T-helper 2 cell treated with Interferon-gamma antibody and Interleukin-4, amounts not matched to agents 5 μg/mL and 100 μg/mL, for 36 hours (primary cell): ENCODE measurements around the gene CALCOCO2.

Experiments used
- DNase-seq: peaks from one replicate; pipeline ENCODE4 v3.0.0; 2021; ENCODE audit warnings: low spot score
- H3K27ac Mint-ChIP-seq: one replicate; pipeline ENCODE4 v1.8.0; 2021; ENCODE audit warnings: mild to moderate bottlenecking, mixed read lengths
- H3K27me3 Mint-ChIP-seq: one replicate; pipeline ENCODE4 v1.8.0; 2021; ENCODE audit warnings: low read depth, mixed read lengths
- H3K36me3 Mint-ChIP-seq: one replicate; pipeline ENCODE4 v1.8.0; 2021; ENCODE audit warnings: low read depth, mixed read lengths
- H3K4me1 Mint-ChIP-seq: one replicate; pipeline ENCODE4 v1.8.0; 2021; ENCODE audit warnings: low read depth, mixed read lengths
- H3K4me3 Mint-ChIP-seq: one replicate; pipeline ENCODE4 v1.8.0; 2022; ENCODE audit warnings: mild to moderate bottlenecking, moderate library complexity, mixed read lengths
- H3K9me3 Mint-ChIP-seq: one replicate; pipeline ENCODE4 v1.8.0; 2021; ENCODE audit warnings: mixed read lengths

Gene CALCOCO2

GRCh38 chr17:48908047-48908843, 77.4 kb downstream of the CALCOCO2 start, which contains the start of gene UBE2Z:
TSS of gene UBE2Z (plus strand) at chr17:48908407. CDS start at chr17:48908504, 97 bp downstream.
- Mint-ChIP-seq H3K4me1 (peaks cover 39% of the 10 kb centered on the region), H3K9me3 (no peaks in the 10 kb centered on the region), H3K27me3 (no peaks in the 10 kb centered on the region), H3K4me3 (peak within 1 kb of the TSS; percentile 99), H3K27ac (peak within 1 kb of the TSS; percentile 97), H3K36me3 (peaks cover 33% of the 10 kb centered on the region)
- DNase-seq = peak; percentile 85

- peaks cover 43% of the 10 kb centered on the region for H3K4me1 Mint-ChIP-seq
- H3K4me3 Mint-ChIP-seq = peak overlapping the region; percentile 99
- peak overlapping the region; percentile 97 for H3K27ac Mint-ChIP-seq
- H3K36me3 Mint-ChIP-seq = peaks cover 38% of the 10 kb centered on the region
- no peaks in the 10 kb centered on the region for H3K27me3 Mint-ChIP-seq
- peak; percentile 70 for DNase-seq
- H3K9me3 Mint-ChIP-seq = no peaks in the 10 kb centered on the region
These were observed 78.1 kb downstream of the CALCOCO2 start for GRCh38 chr17:48908853-48909394.

GRCh38 chr17:48909783-48910182, 78.9 kb downstream of the CALCOCO2 start:
- Mint-ChIP-seq H3K9me3 (no peaks in the 10 kb centered on the region), H3K27me3 (no peaks in the 10 kb centered on the region), H3K27ac (peak overlapping the region; percentile 97), H3K4me1 (peaks cover 50% of the 10 kb centered on the region), H3K36me3 (peaks cover 46% of the 10 kb centered on the region), H3K4me3 (peak overlapping the region; percentile 99)
- no peak for DNase-seq

- Mint-ChIP-seq H3K4me1 (peaks cover 54% of the 10 kb centered on the region), H3K9me3 (no peaks in the 10 kb centered on the region), H3K4me3 (peak overlapping the region; percentile 99), H3K27ac (peak overlapping the region; percentile 21), H3K27me3 (no peaks in the 10 kb centered on the region), H3K36me3 (peaks cover 46% of the 10 kb centered on the region)
- DNase-seq = no peak
These were observed 79.5 kb downstream of the CALCOCO2 start for GRCh38 chr17:48910370-48910769.

- no peak for DNase-seq
- Mint-ChIP-seq H3K4me3 (no peak overlapping the region), H3K27me3 (no peaks in the 10 kb centered on the region), H3K9me3 (no peaks in the 10 kb centered on the region), H3K4me1 (peaks cover 60% of the 10 kb centered on the region), H3K36me3 (peaks cover 58% of the 10 kb centered on the region), H3K27ac (peak overlapping the region; percentile 11)
These were observed 81.6 kb downstream of the CALCOCO2 start for GRCh38 chr17:48912476-48912875.
